SK-N-SH treated with all-trans-retinoic acid at 6 μM for 48 hours (cell line): ENCODE measurements around the gene AADACL4.

Source experiments
- TSHZ2 ChIP-seq: fragments of 250-450 bp; sonication (Bioruptor Pico); IDR thresholded peaks from 2 replicates; pipeline ENCODE4 v1.5.0; 2020; ENCODE audit warnings: mild to moderate bottlenecking, moderate library complexity

AADACL4 gene

DNA sequence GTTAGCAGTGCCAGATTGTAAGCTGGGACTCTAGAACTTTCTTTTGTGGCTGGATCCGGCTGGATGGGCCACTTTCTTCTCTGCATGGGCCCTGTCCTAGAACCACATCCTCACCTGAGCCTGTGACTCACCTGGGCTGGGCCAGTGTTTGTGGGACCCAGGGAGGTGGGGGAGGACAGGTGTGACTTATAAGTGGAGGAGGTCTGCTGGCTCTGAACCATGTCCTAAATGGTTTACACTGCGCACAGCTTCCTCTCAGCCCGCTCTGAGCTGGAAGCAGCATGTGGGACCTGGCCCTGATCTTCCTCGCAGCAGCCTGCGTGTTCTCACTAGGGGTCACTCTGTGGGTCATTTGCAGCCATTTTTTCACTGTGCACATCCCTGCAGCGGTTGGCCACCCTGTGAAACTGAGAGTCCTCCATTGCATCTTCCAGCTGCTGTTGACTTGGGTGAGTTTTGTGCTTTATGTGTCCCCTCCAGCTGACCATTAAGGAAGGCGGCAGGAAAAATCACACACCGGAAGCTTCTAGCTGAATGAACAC lies 72.1 kb downstream of the AADACL4 start, which contains the start of gene AADACL3 (continued):
- no peak for TF ChIP-seq TSHZ2 (CRISPR knock-in tag)
